ENCODE measurements around the gene DLST. TPM values are rescaled to one million over a fixed set of nuclear protein-coding genes. Genes with fewer than 3 reads are reported as not detected.

Gene DLST
- total and polyA plus RNA-seq, 4 donors, result 47.7 to 86.2 (median 65.8) TPM

DNA sequence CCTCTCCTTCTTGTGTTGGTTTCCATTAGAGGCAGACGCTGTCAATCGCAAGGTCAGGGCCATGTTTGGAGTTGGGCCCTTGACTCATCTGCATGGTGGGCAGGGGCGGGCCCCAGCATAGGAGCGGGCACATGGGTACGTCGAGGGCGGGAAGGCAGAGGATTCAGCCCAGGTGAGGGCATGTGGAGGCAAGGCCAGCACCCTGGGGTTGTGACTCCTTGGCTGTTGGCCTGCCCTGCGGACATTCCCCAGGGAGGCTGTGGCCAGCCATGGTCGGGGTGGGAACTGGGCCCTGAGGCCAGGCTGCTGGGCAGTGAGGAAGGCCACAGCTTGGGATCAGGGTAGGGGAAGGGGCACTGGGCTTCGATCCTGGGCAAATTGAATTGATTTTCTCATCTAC, 31.1 kb downstream of the DLST start:
- Histone ChIP-seq H3K27me3 (ENCODE audit: control insufficient read depth, insufficient read depth, low read length) (no peaks in the 10 kb centered on the region), H3K9me3 (ENCODE audit: control insufficient read depth, insufficient read depth, low read length) (no peaks in the 10 kb centered on the region), H3K27ac (ENCODE audit: low read depth, low read length) (no peak overlapping the region), H3K4me3 (ENCODE audit: low read depth, low read length) (no peak overlapping the region), H3K4me1 (ENCODE audit: control insufficient read depth, insufficient read depth, low read length) (peaks cover 23% of the 10 kb centered on the region), H3K36me3 (ENCODE audit: control insufficient read depth, insufficient read depth, low read length) (peaks cover 69% of the 10 kb centered on the region)
- 95% methylated on average over 9 of the region's 10 CpGs for WGBS (ENCODE audit: insufficient coverage)
- DNase-seq (ENCODE audit: low read depth in 4 of 6, low spot score in 6 of 6), result no peak

GRCh38 chr14:74913393-74913910, 31.7 kb downstream of the DLST start:
- no peak overlapping the region for H3K4me3 ChIP-seq (ENCODE audit: low read depth, low read length)
- no peak overlapping the region for H3K27ac ChIP-seq (ENCODE audit: low read depth, low read length)
- DNase-seq (ENCODE audit: low read depth in 4 of 6, low spot score in 6 of 6), result no peak
- H3K4me1 ChIP-seq (ENCODE audit: control insufficient read depth, insufficient read depth, low read length), result peaks cover 23% of the 10 kb centered on the region
- H3K9me3 ChIP-seq (ENCODE audit: control insufficient read depth, insufficient read depth, low read length), result no peaks in the 10 kb centered on the region
- H3K36me3 ChIP-seq (ENCODE audit: control insufficient read depth, insufficient read depth, low read length), result peaks cover 72% of the 10 kb centered on the region
- WGBS (ENCODE audit: insufficient coverage), result 64% methylated on average over 2 of the region's 5 CpGs
- no peaks in the 10 kb centered on the region for H3K27me3 ChIP-seq (ENCODE audit: control insufficient read depth, insufficient read depth, low read length)

DNA sequence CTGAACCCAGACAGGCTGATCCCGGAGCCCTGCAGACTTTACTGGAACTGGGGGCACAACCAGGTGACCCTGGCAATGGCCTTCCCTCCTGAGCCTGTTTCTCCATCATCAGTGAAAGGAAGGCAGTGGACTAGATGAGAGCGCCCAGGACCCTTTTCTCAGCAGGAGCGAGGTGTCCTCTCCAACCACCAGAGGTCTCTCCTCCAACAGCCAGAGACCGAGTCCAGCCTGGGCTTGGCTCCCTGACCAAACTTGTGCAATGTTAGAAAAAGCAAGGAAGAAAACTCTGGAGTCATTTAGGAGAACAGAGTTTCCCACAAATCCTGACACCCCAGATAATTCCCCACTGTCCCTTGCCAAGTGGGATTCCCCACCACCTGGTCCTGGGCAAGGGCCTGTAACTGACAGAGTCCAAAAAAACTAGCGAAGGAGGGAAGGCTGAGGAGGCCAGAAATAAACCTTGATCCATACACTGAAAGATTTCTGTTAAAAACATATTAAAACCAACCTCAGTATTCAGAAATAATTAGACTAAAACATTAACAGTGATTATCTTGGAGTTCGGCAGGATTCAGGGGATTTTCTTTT, 32.4 kb downstream of the DLST start:
- peak overlapping the region; percentile 47 for H3K27ac ChIP-seq (ENCODE audit: low read depth, low read length)
- no peaks in the 10 kb centered on the region for H3K9me3 ChIP-seq (ENCODE audit: control insufficient read depth, insufficient read depth, low read length)
- H3K36me3 ChIP-seq (ENCODE audit: control insufficient read depth, insufficient read depth, low read length), result peaks cover 73% of the 10 kb centered on the region
- H3K27me3 ChIP-seq (ENCODE audit: control insufficient read depth, insufficient read depth, low read length), result no peaks in the 10 kb centered on the region
- H3K4me3 ChIP-seq (ENCODE audit: low read depth, low read length), result no peak overlapping the region
- H3K4me1 ChIP-seq (ENCODE audit: control insufficient read depth, insufficient read depth, low read length), result peaks cover 20% of the 10 kb centered on the region
- DNase-seq (ENCODE audit: low read depth in 4 of 6, low spot score in 6 of 6), result peak in 5 of 6 donors; percentile 23 to 76 (median 42)
- 52% methylated on average over 2 of the region's 6 CpGs for WGBS (ENCODE audit: insufficient coverage)

DNA sequence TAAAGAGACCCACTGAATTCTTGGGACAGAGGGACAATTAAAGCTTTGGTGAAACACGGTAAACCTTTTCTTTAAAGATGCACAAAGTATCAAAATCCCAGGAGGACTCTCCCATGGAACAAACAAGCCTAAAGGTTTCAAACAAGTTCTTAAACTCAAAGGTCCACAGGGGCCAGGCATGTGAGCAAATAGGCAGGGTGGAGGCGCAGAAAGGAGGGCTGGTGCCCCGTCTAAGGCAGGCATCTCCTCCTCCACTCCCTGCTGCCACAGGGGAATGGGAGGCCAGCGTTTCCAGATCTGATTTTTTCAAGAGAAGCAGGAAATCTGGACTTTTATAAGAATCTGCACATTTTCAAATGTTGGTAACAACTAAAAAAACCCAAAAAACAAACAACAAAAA, 33.7 kb downstream of the DLST start:
- Histone ChIP-seq H3K4me1 (ENCODE audit: control insufficient read depth, insufficient read depth, low read length) (peaks cover 17% of the 10 kb centered on the region), H3K9me3 (ENCODE audit: control insufficient read depth, insufficient read depth, low read length) (no peaks in the 10 kb centered on the region), H3K36me3 (ENCODE audit: control insufficient read depth, insufficient read depth, low read length) (peaks cover 75% of the 10 kb centered on the region), H3K4me3 (ENCODE audit: low read depth, low read length) (no peak overlapping the region), H3K27ac (ENCODE audit: low read depth, low read length) (no peak overlapping the region), H3K27me3 (ENCODE audit: control insufficient read depth, insufficient read depth, low read length) (no peaks in the 10 kb centered on the region)
- WGBS (ENCODE audit: insufficient coverage), result 85% methylated on average over 3 of the region's 4 CpGs
- no peak for DNase-seq (ENCODE audit: low read depth in 4 of 6, low spot score in 6 of 6)

DNA sequence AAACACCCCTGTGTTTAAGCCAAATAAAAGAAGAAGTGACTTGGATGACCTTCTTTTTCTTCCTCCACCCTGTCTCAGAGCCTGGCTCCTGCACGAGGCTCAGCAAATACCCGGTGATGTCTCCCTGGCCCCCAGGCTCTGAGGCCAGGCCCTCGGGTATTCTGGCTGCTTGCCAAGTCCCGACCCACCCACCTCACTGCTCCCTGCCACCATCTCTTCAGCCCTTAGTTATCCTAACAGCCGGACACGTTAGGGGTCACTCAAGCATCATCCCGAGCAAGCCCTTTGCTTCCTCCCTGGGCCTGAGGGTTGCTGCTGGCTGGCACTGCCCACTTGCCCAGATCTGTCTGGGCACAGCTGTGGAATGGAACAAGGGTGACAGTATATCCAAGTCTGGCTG, 34.1 kb downstream of the DLST start:
- no peak for DNase-seq (ENCODE audit: low read depth in 4 of 6, low spot score in 6 of 6)
- WGBS (ENCODE audit: insufficient coverage), result 60% methylated on average over 7 of the region's 7 CpGs
- Histone ChIP-seq H3K27ac (ENCODE audit: low read depth, low read length) (no peak overlapping the region), H3K9me3 (ENCODE audit: control insufficient read depth, insufficient read depth, low read length) (no peaks in the 10 kb centered on the region), H3K36me3 (ENCODE audit: control insufficient read depth, insufficient read depth, low read length) (peaks cover 71% of the 10 kb centered on the region), H3K4me3 (ENCODE audit: low read depth, low read length) (no peak overlapping the region), H3K4me1 (ENCODE audit: control insufficient read depth, insufficient read depth, low read length) (peaks cover 17% of the 10 kb centered on the region), H3K27me3 (ENCODE audit: control insufficient read depth, insufficient read depth, low read length) (no peaks in the 10 kb centered on the region)

DNA sequence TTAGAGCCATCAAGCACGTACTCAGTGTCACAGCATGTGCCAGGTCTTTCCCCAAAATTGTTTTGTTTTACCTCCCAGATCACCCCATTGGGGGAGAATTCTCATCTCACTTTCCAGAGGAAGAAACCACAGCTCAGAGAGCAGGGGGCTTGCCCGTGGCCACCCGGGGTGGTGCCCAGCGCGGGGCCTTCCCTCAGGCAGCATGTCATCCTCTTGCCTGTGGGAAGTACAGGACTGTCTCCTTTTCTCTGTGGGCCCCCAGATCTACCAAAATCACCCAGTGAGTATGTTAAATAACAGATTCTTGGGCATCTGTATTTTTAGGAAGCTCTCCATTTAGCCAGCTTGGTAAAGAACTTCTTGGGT, 35.4 kb downstream of the DLST start:
- Histone ChIP-seq H3K9me3 (ENCODE audit: control insufficient read depth, insufficient read depth, low read length) (no peaks in the 10 kb centered on the region), H3K4me1 (ENCODE audit: control insufficient read depth, insufficient read depth, low read length) (peaks cover 22% of the 10 kb centered on the region), H3K27me3 (ENCODE audit: control insufficient read depth, insufficient read depth, low read length) (no peaks in the 10 kb centered on the region), H3K4me3 (ENCODE audit: low read depth, low read length) (no peak overlapping the region), H3K27ac (ENCODE audit: low read depth, low read length) (no peak overlapping the region), H3K36me3 (ENCODE audit: control insufficient read depth, insufficient read depth, low read length) (peaks cover 64% of the 10 kb centered on the region)
- no peak for DNase-seq (ENCODE audit: low read depth in 4 of 6, low spot score in 6 of 6)
- WGBS (ENCODE audit: insufficient coverage), result 88% methylated on average over 1 of the region's 5 CpGs

DNA sequence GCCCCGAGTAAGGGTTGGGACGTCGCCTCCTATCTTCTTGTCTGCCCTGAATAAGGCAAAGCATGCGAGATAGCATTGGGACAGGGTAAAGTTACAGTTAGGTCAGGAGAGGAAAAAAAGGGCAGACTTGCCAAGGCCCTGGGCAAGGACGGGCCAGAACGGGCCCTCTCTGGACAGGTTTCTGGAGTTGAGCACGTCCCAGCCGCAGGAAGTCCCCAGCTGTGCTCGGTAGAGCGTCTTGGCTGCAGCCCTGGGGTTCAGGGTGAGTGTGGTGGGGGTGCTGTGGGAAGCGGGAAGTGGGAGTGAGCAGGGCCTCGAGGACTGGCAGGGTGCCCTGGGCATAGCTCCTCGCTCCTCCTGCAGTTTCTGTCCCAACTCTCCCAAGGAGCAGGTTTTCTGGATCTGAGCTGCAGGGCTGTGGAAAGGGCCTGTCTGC, 35.9 kb downstream of the DLST start:
- no peaks in the 10 kb centered on the region for H3K27me3 ChIP-seq (ENCODE audit: control insufficient read depth, insufficient read depth, low read length)
- H3K4me1 ChIP-seq (ENCODE audit: control insufficient read depth, insufficient read depth, low read length), result peaks cover 27% of the 10 kb centered on the region
- H3K36me3 ChIP-seq (ENCODE audit: control insufficient read depth, insufficient read depth, low read length), result peaks cover 59% of the 10 kb centered on the region
- H3K4me3 ChIP-seq (ENCODE audit: low read depth, low read length), result no peak overlapping the region
- no peak overlapping the region for H3K27ac ChIP-seq (ENCODE audit: low read depth, low read length)
- WGBS (ENCODE audit: insufficient coverage), result 61% methylated on average over 10 of the region's 13 CpGs
- DNase-seq (ENCODE audit: low read depth in 4 of 6, low spot score in 6 of 6), result no peak
- no peaks in the 10 kb centered on the region for H3K9me3 ChIP-seq (ENCODE audit: control insufficient read depth, insufficient read depth, low read length)

- Histone ChIP-seq H3K9me3 (ENCODE audit: control insufficient read depth, insufficient read depth, low read length) (no peaks in the 10 kb centered on the region), H3K36me3 (ENCODE audit: control insufficient read depth, insufficient read depth, low read length) (peaks cover 55% of the 10 kb centered on the region), H3K4me3 (ENCODE audit: low read depth, low read length) (no peak overlapping the region), H3K4me1 (ENCODE audit: control insufficient read depth, insufficient read depth, low read length) (peaks cover 27% of the 10 kb centered on the region), H3K27me3 (ENCODE audit: control insufficient read depth, insufficient read depth, low read length) (no peaks in the 10 kb centered on the region), H3K27ac (ENCODE audit: low read depth, low read length) (no peak overlapping the region)
- no peak for DNase-seq (ENCODE audit: low read depth in 4 of 6, low spot score in 6 of 6)
- WGBS (ENCODE audit: insufficient coverage), result 89% methylated on average over 7 of the region's 9 CpGs
Measured at GRCh38 chr14:74918380-74918779, 36.7 kb downstream of the DLST start.

- H3K36me3 ChIP-seq (ENCODE audit: control insufficient read depth, insufficient read depth, low read length), result peaks cover 55% of the 10 kb centered on the region
- H3K4me1 ChIP-seq (ENCODE audit: control insufficient read depth, insufficient read depth, low read length), result peaks cover 30% of the 10 kb centered on the region
- H3K27ac ChIP-seq (ENCODE audit: low read depth, low read length), result no peak overlapping the region
- no peak for DNase-seq (ENCODE audit: low read depth in 4 of 6, low spot score in 6 of 6)
- no peak overlapping the region for H3K4me3 ChIP-seq (ENCODE audit: low read depth, low read length)
- WGBS (ENCODE audit: insufficient coverage), result 94% methylated on average over 13 of the region's 22 CpGs
- no peaks in the 10 kb centered on the region for H3K27me3 ChIP-seq (ENCODE audit: control insufficient read depth, insufficient read depth, low read length)
- H3K9me3 ChIP-seq (ENCODE audit: control insufficient read depth, insufficient read depth, low read length), result no peaks in the 10 kb centered on the region
Measured at GRCh38 chr14:74919421-74920165, 37.9 kb downstream of the DLST start.

- DNase-seq (ENCODE audit: low read depth in 4 of 6, low spot score in 6 of 6), result no peak
- Histone ChIP-seq H3K27ac (ENCODE audit: low read depth, low read length) (no peak overlapping the region), H3K4me1 (ENCODE audit: control insufficient read depth, insufficient read depth, low read length) (peaks cover 30% of the 10 kb centered on the region), H3K4me3 (ENCODE audit: low read depth, low read length) (no peak overlapping the region), H3K36me3 (ENCODE audit: control insufficient read depth, insufficient read depth, low read length) (peaks cover 55% of the 10 kb centered on the region), H3K9me3 (ENCODE audit: control insufficient read depth, insufficient read depth, low read length) (no peaks in the 10 kb centered on the region), H3K27me3 (ENCODE audit: control insufficient read depth, insufficient read depth, low read length) (no peaks in the 10 kb centered on the region)
- WGBS (ENCODE audit: insufficient coverage), result 85% methylated on average over 4 of the region's 4 CpGs
Measured at GRCh38 chr14:74920281-74920680, 38.6 kb downstream of the DLST start.

All from spinal cord (tissue), 10 donors.